GM21526 (cell line): ENCODE measurements around the gene STOX1.
"Not testable (repeated sequence)": the region's sequence is repeated elsewhere in the genome, so short reads cannot be mapped to it uniquely, and the experiment has no call there.

ENCODE experiments used
- ATAC-seq: cut with Tn5 transposase; IDR thresholded peaks from one replicate; pipeline ENCODE4 v1.9.1; 2021; ENCODE audit warnings: moderate library complexity; ENCODE audit not compliant: unreplicated experiment, low FRiP score

STOX1 gene

DNA sequence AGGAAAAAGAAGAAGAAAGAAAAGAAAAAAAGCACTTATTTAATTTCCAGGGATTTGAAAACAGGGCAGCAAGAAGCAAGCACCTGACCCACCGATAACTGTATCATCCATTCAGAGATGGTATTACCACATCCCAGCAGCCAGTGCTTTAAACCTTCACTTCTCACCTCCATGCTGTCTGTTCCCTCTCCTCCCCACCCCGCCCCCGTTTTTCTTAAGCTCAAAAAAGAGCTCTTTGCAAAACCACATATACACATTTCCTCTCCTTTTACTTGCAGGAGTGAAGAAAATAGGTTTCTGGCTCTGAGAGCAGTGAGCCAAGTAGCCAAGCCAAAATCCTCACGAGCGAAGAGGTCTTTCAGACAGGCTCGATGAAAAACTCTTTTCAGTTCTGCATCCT, 2.2 kb downstream of the STOX1 start:
- no peak for ATAC-seq

DNA sequence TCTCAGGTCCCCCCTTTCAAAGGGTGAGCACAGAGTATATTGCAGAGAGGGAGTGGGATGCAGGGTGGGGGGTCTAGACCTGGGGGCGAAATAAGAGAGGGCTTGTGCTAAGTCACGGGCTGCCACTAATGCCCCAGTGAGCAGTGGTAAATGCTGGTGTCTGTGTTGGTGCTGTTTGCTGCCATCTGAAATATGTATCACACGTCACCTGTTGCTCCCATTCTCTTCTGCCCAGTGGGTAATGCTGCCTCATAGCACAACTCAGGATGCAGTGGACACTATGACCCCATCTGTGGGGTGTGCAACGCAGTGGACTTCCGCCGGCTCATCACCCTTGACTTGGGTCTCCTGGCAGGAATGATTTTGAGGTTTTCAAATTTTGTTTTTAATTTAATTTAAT, 2.6 kb downstream of the STOX1 start:
- no peak for ATAC-seq

DNA sequence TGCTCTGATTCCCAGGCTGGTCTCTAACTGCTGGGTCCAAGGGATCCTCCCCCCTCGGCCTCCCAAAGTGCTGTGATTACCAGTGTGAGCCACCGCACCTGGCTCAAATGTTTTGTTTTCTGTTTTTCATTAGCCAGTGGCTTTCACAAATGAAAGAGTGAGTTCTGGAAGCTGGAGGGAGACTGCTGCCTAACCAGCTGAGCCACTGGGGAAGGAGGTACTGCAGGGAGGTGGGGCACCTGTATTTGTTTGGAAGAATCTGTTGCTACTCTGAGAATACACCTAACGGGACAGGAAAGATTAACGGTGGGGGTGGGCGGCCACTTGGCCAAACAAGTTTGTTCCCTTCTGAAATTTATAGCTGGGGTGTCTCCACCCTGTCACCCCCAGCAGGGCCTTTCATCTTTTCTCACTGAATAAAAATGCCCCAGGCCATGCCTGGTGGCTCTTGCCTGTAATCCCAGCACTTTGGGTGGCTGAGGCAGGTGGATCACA, 4.7 kb downstream of the STOX1 start:
- no peak for ATAC-seq

DNA sequence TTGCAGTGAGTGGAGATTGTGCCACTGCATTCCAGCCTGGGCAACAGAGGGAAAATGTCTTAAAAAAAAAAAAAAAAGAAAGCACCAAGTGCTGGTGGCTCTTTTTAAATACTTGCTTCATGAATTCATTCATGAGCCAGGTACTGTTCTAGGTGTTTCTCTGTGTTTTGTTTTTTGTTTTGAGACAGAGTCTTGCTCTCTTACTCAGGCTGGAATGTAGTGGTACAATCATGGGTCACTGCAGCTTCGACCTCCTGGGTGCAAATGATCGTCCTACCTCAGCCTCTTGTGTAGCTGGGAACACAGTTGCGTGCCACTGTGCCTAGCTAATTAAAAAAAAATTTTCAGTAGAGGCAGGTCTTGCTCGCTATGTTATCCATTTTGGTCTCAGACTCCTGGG, 5.3 kb downstream of the STOX1 start:
- ATAC-seq: no peak

GRCh38 chr10:68837626-68838322, 10.4 kb downstream of the STOX1 start:
- ATAC-seq: no peak

DNA sequence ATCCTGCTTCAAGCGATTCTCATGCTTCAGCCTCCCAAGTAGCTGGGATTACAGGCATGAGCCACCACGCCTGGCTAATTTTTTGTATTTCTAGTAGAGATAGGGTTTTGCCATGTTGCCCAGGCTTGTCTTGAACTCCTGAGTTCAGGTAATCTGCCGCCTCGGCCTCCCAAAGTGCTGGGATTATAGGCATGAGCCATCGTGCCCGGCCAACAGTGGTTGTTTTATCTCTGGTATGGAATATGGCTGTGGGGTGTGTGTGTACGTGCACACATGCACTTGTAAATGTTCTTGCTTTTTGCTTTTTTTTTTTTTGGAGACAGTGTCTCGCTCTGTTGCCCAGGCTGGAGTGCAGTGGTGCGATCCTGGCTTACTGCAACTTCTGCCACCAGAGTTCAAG, 13.3 kb downstream of the STOX1 start:
- ATAC-seq: not testable (repeated sequence)

GRCh38 chr10:68848281-68848680, 20.9 kb downstream of the STOX1 start:
- ATAC-seq: no peak

GRCh38 chr10:68848806-68849205, 21.5 kb downstream of the STOX1 start:
- ATAC-seq: no peak

- no peak for ATAC-seq
Observed at GRCh38 chr10:68856352-68856751, 29.0 kb downstream of the STOX1 start.

DNA sequence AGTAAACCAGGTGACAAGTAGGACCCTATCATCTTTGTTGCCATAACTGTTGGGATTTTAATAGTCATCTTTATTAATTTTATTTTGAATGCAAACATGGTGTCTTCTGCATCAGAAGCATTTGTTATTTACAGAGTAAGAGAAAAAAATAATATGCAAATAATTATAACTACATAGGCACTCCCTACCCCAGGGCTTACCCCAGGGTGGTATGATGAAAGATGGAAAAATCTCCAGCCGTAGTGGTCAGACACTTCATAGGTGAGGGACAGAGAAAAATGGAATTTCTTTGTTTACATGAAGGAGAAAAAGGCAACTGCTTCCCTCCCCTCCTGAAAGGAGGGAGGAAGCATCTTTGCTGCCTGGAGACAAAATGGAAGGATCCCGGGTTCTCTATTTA, 29.7 kb downstream of the STOX1 start:
- ATAC-seq: no peak

- ATAC-seq: no peak
Observed at GRCh38 chr10:68861253-68861652, 33.9 kb downstream of the STOX1 start.

GRCh38 chr10:68864611-68865010, 37.3 kb downstream of the STOX1 start:
- no peak for ATAC-seq

GRCh38 chr10:68868173-68868572, 40.8 kb downstream of the STOX1 start:
- ATAC-seq: not testable (repeated sequence)

- ATAC-seq: no peak
Observed at GRCh38 chr10:68869623-68870022, 42.3 kb downstream of the STOX1 start.

- ATAC-seq: no peak
Observed at GRCh38 chr10:68870061-68870460, 42.7 kb downstream of the STOX1 start.

GRCh38 chr10:68870545-68871104, 43.3 kb downstream of the STOX1 start:
- ATAC-seq: no peak

DNA sequence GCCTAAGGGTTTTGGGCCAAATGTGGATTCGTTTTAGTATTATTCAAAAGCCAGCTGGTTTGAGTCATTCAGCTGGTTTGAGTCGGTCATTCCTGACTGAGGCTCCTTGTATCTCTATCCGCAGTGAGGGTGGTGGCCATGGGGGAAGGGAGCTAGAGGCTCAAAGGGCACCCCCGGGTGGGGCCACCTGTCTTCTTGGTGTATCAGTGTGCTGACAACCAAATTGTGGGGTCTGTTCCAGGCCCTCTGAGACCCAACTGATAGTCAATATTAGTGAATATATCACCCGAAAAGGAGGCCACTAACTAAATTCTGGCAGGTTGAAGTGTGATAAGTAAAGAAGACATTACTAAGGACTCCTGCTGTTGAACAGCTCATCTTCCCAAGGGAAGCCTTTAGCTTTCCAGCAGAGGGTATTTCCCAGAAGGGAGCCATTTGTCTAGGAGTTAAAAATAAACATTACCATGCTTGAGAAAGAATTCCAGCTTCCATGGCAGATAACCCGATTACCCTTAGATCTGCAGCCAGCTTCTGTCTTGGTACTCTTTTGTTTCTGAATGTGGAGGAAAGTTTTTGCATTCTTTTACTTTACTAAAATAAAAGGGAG, 43.9 kb downstream of the STOX1 start:
- ATAC-seq: no peak

DNA sequence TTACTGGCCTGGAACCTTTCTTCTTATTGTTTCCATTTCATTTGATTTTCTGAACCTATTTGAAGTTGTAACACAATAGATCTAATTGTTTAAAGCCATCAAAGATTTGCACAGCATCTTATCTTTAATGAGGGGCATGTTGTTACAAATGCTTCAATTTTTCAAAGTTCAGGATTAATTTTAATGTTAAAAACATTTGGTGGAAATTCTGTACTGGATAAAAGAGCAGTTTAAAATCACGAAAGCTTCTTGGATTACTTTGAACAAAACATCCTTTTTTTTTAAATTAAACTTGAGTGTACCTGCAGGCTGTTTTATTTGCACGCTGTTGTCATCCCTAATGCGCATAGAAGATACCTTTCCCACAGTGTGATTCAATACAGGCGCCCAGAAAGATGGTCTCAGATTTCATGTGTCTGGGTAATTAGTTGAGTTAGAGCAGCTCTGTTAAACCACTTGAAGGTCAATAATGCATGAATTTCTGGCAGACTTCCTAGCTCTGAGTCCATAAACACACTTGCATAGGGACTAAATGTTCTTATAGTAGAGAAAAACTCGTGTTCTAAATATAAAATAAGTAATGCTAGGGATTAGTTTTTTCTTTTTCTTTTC, 44.5 kb downstream of the STOX1 start:
- no peak for ATAC-seq

GRCh38 chr10:68876246-68877138, 49.2 kb downstream of the STOX1 start:
- no peak for ATAC-seq

DNA sequence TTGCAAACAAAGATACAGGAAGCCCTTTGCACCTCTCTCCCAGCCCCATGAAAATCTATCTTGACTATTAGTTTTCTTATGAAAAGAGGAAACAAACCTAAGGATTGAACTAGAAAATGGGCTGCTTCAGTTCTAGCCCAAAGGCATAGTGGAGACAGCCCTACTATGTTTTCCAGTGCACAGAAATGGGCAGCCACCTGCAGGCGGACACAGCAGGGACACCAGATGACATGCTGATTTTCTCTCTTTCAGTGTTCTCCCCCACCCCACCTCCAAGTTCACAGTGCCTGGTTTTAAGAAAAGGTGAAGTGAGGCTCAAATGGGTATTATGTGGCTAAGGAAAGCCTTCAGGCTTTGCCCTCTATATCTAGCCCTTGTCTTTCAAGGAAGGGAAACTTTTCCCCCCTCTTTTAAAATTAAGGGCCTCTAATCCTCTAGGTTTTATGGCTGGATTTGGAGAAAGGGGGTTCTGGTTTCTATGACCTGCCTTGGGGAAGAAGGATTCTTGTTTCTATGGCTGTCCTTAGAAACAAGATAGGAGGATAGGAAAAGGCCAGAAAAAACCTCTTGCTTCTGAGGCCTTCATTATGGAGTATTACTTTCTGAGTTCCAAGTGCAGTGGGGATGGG, 50.3 kb downstream of the STOX1 start:
- no peak for ATAC-seq
